ENCODE data around the gene DNAJB13. TPM values are rescaled to one million over a fixed set of nuclear protein-coding genes. Genes with fewer than 3 reads are reported as not detected.

Gene DNAJB13
- polyA plus RNA-seq, 1 of the 3 experiments (the other 2 are of a cell fraction): 0.51 TPM

DNA sequence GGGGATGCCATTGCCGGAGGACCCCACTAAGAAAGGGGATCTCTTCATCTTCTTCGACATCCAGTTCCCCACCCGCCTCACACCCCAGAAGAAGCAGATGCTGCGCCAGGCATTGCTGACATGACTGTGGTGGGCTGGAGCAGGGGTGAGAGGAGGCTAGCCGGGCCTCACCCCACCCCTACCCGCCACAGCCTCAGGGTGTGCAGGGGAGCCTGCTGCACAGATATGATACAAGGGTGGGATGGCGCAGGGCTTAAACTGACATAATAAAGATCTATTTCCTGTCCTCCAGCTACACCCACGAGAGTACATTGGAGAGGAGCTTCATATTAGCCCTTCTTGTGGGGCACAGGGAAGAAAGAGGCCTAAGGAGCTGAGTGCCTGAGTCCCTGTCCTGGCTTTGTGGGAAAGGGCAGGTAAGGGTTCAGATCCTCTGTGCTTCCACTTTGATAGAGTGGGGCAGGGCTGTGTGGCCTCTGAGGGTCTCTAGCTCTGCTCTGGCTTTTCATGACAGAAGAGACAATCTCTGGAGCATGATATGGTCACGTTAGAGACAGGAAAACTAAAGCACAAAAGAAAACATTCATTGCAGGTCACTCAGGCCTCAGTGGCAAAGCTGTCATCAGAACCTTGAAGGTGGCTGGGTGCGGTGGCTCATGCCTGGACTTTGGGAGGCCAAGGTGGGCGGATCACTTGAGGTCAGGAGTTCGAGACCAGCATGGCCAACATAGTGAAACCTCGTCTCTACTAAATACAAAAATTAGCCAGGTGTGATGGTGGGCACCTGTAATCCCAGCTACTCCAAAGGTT, 19.4 kb downstream of the DNAJB13 start:
- Histone ChIP-seq H3K9me2 (no peaks in the 10 kb centered on the region), H3K27ac (ENCODE audit: low read depth in 2 of 2, low read length in 1 of 2) (no peak overlapping the region), H4K20me1 (ENCODE audit: insufficient read depth) (no peaks in the 10 kb centered on the region), H3K9me3 (no peaks in the 10 kb centered on the region), H3K4me2 (no peak overlapping the region), H3K4me3 (ENCODE audit: low read depth in 2 of 2, low read length in 1 of 2) (no peak overlapping the region), H2AFZ (ENCODE audit: low read depth) (no peak overlapping the region), H3F3A (replicated peaks; ENCODE audit: insufficient read depth) (peaks cover 3% of the 10 kb centered on the region), H3K27me3 (ENCODE audit: insufficient read depth) (no peaks in the 10 kb centered on the region), H3K36me3 (replicated peaks in 1 of 2; ENCODE audit: control insufficient read depth in 1 of 2, insufficient read depth in 2 of 2, low read length in 1 of 2) (peaks cover 0 to 5% of the 10 kb centered on the region in 2 experiments), H3K4me1 (ENCODE audit: control insufficient read depth in 1 of 2, insufficient read depth in 2 of 2, low read depth in 1 of 2, low read length in 1 of 2) (peaks cover 0 to 4% of the 10 kb centered on the region in 2 experiments; a peak in 1 of 4 replicates), H3K9ac (no peak overlapping the region), H3K79me2 (ENCODE audit: insufficient read depth) (no peaks in the 10 kb centered on the region)
- TF ChIP-seq, protein P1, sequence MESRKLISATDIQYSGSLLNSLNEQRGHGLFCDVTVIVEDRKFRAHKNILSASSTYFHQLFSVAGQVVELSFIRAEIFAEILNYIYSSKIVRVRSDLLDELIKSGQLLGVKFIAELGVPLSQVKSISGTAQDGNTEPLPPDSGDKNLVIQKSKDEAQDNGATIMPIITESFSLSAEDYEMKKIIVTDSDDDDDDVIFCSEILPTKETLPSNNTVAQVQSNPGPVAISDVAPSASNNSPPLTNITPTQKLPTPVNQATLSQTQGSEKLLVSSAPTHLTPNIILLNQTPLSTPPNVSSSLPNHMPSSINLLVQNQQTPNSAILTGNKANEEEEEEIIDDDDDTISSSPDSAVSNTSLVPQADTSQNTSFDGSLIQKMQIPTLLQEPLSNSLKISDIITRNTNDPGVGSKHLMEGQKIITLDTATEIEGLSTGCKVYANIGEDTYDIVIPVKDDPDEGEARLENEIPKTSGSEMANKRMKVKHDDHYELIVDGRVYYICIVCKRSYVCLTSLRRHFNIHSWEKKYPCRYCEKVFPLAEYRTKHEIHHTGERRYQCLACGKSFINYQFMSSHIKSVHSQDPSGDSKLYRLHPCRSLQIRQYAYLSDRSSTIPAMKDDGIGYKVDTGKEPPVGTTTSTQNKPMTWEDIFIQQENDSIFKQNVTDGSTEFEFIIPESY (IDR thresholded peaks at IDR 0.05; ENCODE audit: borderline replicate concordance, low read depth): no peak
- TF ChIP-seq MXI1 (IDR thresholded peaks at IDR 0.05; ENCODE audit: low read depth, low read length) (no peak), SIN3A (IDR thresholded peaks at IDR 0.05; ENCODE audit: borderline replicate concordance, low read depth, low read length) (no peak), FOXJ3 (CRISPR knock-in tag; IDR thresholded peaks at IDR 0.05) (no peak), GATA2 (CRISPR knock-in tag; IDR thresholded peaks at IDR 0.05) (no peak), EZH2phosphoT487 (IDR thresholded peaks at IDR 0.05; ENCODE audit: borderline replicate concordance, low read depth) (no peak), MEF2A (IDR thresholded peaks at IDR 0.05; ENCODE audit: borderline replicate concordance, low read depth) (no peak)
- TF ChIP-seq, protein P2, sequence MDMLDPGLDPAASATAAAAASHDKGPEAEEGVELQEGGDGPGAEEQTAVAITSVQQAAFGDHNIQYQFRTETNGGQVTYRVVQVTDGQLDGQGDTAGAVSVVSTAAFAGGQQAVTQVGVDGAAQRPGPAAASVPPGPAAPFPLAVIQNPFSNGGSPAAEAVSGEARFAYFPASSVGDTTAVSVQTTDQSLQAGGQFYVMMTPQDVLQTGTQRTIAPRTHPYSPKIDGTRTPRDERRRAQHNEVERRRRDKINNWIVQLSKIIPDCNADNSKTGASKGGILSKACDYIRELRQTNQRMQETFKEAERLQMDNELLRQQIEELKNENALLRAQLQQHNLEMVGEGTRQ (IDR thresholded peaks at IDR 0.05; ENCODE audit: borderline replicate concordance, low read depth, low read length): no peak
- ChIA-PET POLR2A (interaction anchor here (0.5 to 3.9 kb wide), 3 partner anchors 9 to 23 kb away, joined by 4 to 15 read pairs (median 4); partner anchors contain the start of gene UCP2), CTCF (no interaction called here)
- DNase-seq: peak; percentile 64
- WGBS (ENCODE audit: low lambda C conversion rate): 86% methylated on average over 11 of the region's 13 CpGs

DNA sequence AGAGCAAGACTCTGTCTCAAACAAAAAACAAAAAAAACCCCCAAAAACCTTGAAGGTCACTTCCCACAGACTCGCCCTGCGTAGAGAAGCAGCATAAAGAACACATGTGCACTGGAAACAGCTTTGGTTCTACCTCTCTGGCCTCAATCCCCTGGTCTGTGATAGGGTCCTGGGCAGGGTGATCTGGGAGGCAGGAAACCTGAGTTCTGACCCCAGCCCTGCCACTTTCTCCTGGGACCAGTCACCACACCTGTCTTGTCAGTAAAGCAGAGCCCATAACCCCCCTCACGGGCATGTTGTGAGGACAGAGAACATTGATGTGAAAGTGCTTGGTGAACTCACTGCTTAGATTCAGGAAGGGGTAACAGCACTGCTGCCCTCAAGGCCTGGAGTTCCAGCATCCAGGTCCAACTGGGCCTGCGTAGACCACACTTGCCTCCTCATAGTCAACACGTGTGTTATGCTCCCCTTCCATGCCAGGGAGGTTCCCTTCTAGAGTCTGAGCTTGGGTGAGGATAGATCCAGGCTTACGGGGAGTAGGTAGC, 20.4 kb downstream of the DNAJB13 start:
- H4K20me1 ChIP-seq (ENCODE audit: insufficient read depth): no peaks in the 10 kb centered on the region

More for the DNA sequence above, 20.4 kb downstream of the DNAJB13 start:
- Histone ChIP-seq H2AFZ (ENCODE audit: low read depth) (no peak overlapping the region), H3K9me2 (no peaks in the 10 kb centered on the region), H3K4me1 (ENCODE audit: control insufficient read depth in 1 of 2, insufficient read depth in 2 of 2, low read depth in 1 of 2, low read length in 1 of 2) (peaks cover 0 to 4% of the 10 kb centered on the region in 2 experiments; a peak in 1 of 4 replicates), H3K4me3 (ENCODE audit: low read depth in 2 of 2, low read length in 1 of 2) (no peak overlapping the region), H3K27me3 (ENCODE audit: insufficient read depth) (no peaks in the 10 kb centered on the region), H3K9ac (no peak overlapping the region), H3K36me3 (replicated peaks in 1 of 2; ENCODE audit: control insufficient read depth in 1 of 2, insufficient read depth in 2 of 2, low read length in 1 of 2) (peaks cover 0 to 9% of the 10 kb centered on the region in 2 experiments), H3K9me3 (no peaks in the 10 kb centered on the region), H3K27ac (ENCODE audit: low read depth in 2 of 2, low read length in 1 of 2) (no peak overlapping the region), H3K4me2 (no peak overlapping the region), H3F3A (replicated peaks; ENCODE audit: insufficient read depth) (peaks cover 3% of the 10 kb centered on the region), H3K79me2 (ENCODE audit: insufficient read depth) (no peaks in the 10 kb centered on the region)
- POLR2A ChIA-PET: interaction anchor here (0.8 to 3.9 kb wide), 2 partner anchors 10 to 11 kb away, joined by 4 to 15 read pairs; partner anchors contain the start of gene UCP2
- no peak for TF ChIP-seq RAD21 (IDR thresholded peaks at IDR 0.05; ENCODE audit: low read length)
- TF ChIP-seq JUND (IDR thresholded peaks at IDR 0.05): no peak
- TF ChIP-seq, protein P1 (IDR thresholded peaks at IDR 0.05; ENCODE audit: borderline replicate concordance, low read depth): no peak
- no peak for TF ChIP-seq FOXJ3 (CRISPR knock-in tag; IDR thresholded peaks at IDR 0.05)
- TF ChIP-seq EZH2phosphoT487 (IDR thresholded peaks at IDR 0.05; ENCODE audit: borderline replicate concordance, low read depth): no peak
- TF ChIP-seq RXRA (IDR thresholded peaks at IDR 0.05; ENCODE audit: borderline replicate concordance, low read depth): no peak
- CTCF ChIA-PET: no interaction called here
- WGBS (ENCODE audit: low lambda C conversion rate): 89% methylated on average over 5 of the region's 6 CpGs
- no peak for DNase-seq
